H1 (cell line): ENCODE data around the gene DCDC2C. TPM values are rescaled to one million over a fixed set of nuclear protein-coding genes. Genes with fewer than 3 reads are reported as not detected.

Experiments
- CTCF ChIA-PET: fragments of 300-600 bp; sonication (Branson Sonifier 250); formaldehyde crosslinking; loops from one replicate; lab custom pipeline; 2021; ENCODE audit not compliant: partially characterized antibody; lab: Charles Lee
- POLR2A ChIA-PET: fragments of 300-600 bp; sonication (Branson Sonifier 250); formaldehyde crosslinking; loops from one replicate; lab custom pipeline; 2021; ENCODE audit warnings: inconsistent platforms; ENCODE audit not compliant: partially characterized antibody; lab: Charles Lee
- DNase-seq, 2 experiments: peaks; one replicate each; pipeline versions ENCODE4 v3.0.0 to v3.0.0-alpha.2; 2010 to 2022; ENCODE audit warnings: low spot score in 2 of 2, low read depth in 1 of 2, mixed read lengths in 1 of 2
- FAIRE-seq: peaks from 2 replicates; lab custom pipeline; 2011; peaks lifted over from hg19 to GRCh38; lab: Jason Lieb, UNC
- H2AFZ ChIP-seq: 2 replicates; pipeline ENCODE4 v1.8.1; 2012; ENCODE audit warnings: low read length, inconsistent platforms
- H2AK5ac ChIP-seq: 2 replicates; pipeline ENCODE4 v1.6.1; 2013; ENCODE audit warnings: low read depth, low read length
- H2BK120ac ChIP-seq: replicated peaks from 2 replicates; pipeline ENCODE3; 2013; ENCODE audit warnings: low read depth, low read length, inconsistent platforms
- H2BK12ac ChIP-seq: 2 replicates; pipeline ENCODE4 v1.6.1; 2013; ENCODE audit warnings: low read depth, low read length
- H2BK15ac ChIP-seq: 2 replicates; pipeline ENCODE4 v1.6.1; 2013; ENCODE audit warnings: low read length
- H2BK20ac ChIP-seq: 2 replicates; pipeline ENCODE4 v1.6.1; 2013; ENCODE audit warnings: low read length
- H2BK5ac ChIP-seq: 2 replicates; pipeline ENCODE4 v1.6.1; 2013; ENCODE audit warnings: low read depth, low read length
- H3K14ac ChIP-seq: 2 replicates; pipeline ENCODE4 v1.6.1; 2013; ENCODE audit warnings: inconsistent platforms; ENCODE audit not compliant: insufficient read length
- H3K18ac ChIP-seq: 2 replicates; pipeline ENCODE4 v1.6.1; 2013; ENCODE audit warnings: low read length; ENCODE audit errors: extremely low read depth
- H3K23ac ChIP-seq: 2 replicates; pipeline ENCODE4 v1.6.1; 2013; ENCODE audit warnings: inconsistent platforms; ENCODE audit not compliant: insufficient read length
- H3K23me2 ChIP-seq: 2 replicates; pipeline ENCODE4 v1.6.1; 2013; ENCODE audit warnings: low read depth, low read length
- H3K27ac ChIP-seq: 2 replicates; pipeline ENCODE4 v1.6.1; 2011; ENCODE audit warnings: low read depth, low read length, inconsistent platforms
- H3K27me3 ChIP-seq, 4 experiments: replicated peaks in 1 of 4; 1 replicate in 1 of 4; 2 replicates in 3 of 4; pipeline versions ENCODE4 v1.6.1 to v1.8.1; 2011 to 2013; ENCODE audit warnings: low read length in 3 of 4, mild to moderate bottlenecking in 3 of 4, inconsistent platforms in 2 of 4, mixed read lengths in 2 of 4, moderate library complexity in 1 of 4; ENCODE audit not compliant: control insufficient read depth in 3 of 4, insufficient read depth in 3 of 4; ENCODE audit errors: extremely low read depth in 1 of 4
- H3K36me3 ChIP-seq, 4 experiments: 2 replicates each; pipeline versions ENCODE4 v1.6.1 to v1.8.1; 2011 to 2013; ENCODE audit warnings: mild to moderate bottlenecking in 4 of 4, low read length in 3 of 4, moderate library complexity in 2 of 4, control low read depth in 1 of 4, inconsistent platforms in 1 of 4; ENCODE audit not compliant: insufficient read depth in 4 of 4, control insufficient read depth in 2 of 4
- H3K4ac ChIP-seq: replicated peaks from 2 replicates; pipeline ENCODE3; 2013; ENCODE audit warnings: low read length, low read depth, mixed read lengths, inconsistent platforms; ENCODE audit not compliant: insufficient read length
- H3K4me1 ChIP-seq, 4 experiments: replicated peaks in 1 of 4; 1 replicate in 1 of 4; 2 replicates in 3 of 4; pipeline versions ENCODE4 v1.6.1 to v1.8.1; 2011 to 2013; ENCODE audit warnings: low read length in 3 of 4, inconsistent platforms in 2 of 4, mixed read lengths in 1 of 4; ENCODE audit not compliant: insufficient read depth in 4 of 4, control insufficient read depth in 3 of 4
- H3K4me2 ChIP-seq, 2 experiments: 2 replicates each; pipeline versions ENCODE4 v1.6.1 to v1.8.1; 2011 to 2013; ENCODE audit warnings: low read depth in 2 of 2, low read length in 2 of 2, control low read depth in 1 of 2, inconsistent platforms in 1 of 2, mild to moderate bottlenecking in 1 of 2; ENCODE audit not compliant: insufficient read depth in 1 of 2
- H3K4me3 ChIP-seq, 4 experiments: fragments of 200-600, 300-600 bp in 1 of 4; sonication (generic), shearing (Covaris generic), sonication (Bioruptor Twin) in 1 of 4; 2 replicates each; pipeline versions ENCODE4 v1.5.1 to v1.8.1; 2011 to 2016; ENCODE audit warnings: low read length in 4 of 4, low read depth in 3 of 4, control low read depth in 2 of 4, inconsistent platforms in 2 of 4, mild to moderate bottlenecking in 2 of 4, mixed read lengths in 1 of 4, moderate library complexity in 1 of 4; ENCODE audit not compliant: insufficient read depth in 2 of 4; ENCODE audit errors: extremely low read depth in 1 of 4
- H3K56ac ChIP-seq: replicated peaks from 2 replicates; pipeline ENCODE3; 2013; ENCODE audit warnings: low read depth, mild to moderate bottlenecking, mixed read lengths, low read length, inconsistent platforms; ENCODE audit not compliant: insufficient read length
- H3K79me1 ChIP-seq: 2 replicates; pipeline ENCODE4 v1.6.1; 2013; ENCODE audit warnings: low read depth, low read length, control low read depth
- H3K79me2 ChIP-seq, 2 experiments: 2 replicates each; pipeline versions ENCODE4 v1.6.1 to v1.8.1; 2012 to 2013; ENCODE audit warnings: low read length in 2 of 2, mild to moderate bottlenecking in 2 of 2, inconsistent platforms in 1 of 2; ENCODE audit not compliant: insufficient read depth in 2 of 2, control insufficient read depth in 1 of 2
- H3K9ac ChIP-seq, 4 experiments: replicated peaks in 1 of 4; 1 replicate in 1 of 4; 2 replicates in 3 of 4; pipeline versions ENCODE4 v1.6.1 to v1.8.1; 2011 to 2013; ENCODE audit warnings: low read depth in 3 of 4, low read length in 3 of 4, control low read depth in 2 of 4, mild to moderate bottlenecking in 2 of 4, moderate library complexity in 2 of 4, inconsistent platforms in 1 of 4; ENCODE audit errors: extremely low read depth in 1 of 4
- H3K9me3 ChIP-seq, 2 experiments: 2 replicates each; pipeline versions ENCODE4 v1.6.1 to v1.8.1; 2012 to 2013; ENCODE audit warnings: mild to moderate bottlenecking in 2 of 2, moderate library complexity in 2 of 2, control low read depth in 1 of 2, inconsistent platforms in 1 of 2, low read depth in 1 of 2, low read length in 1 of 2, mixed read lengths in 1 of 2; ENCODE audit not compliant: insufficient read depth in 2 of 2
- H4K20me1 ChIP-seq, 2 experiments: replicated peaks in 1 of 2; 2 replicates each; pipeline versions ENCODE3 to v1.8.1; 2011 to 2013; ENCODE audit warnings: inconsistent platforms in 2 of 2, low read length in 2 of 2, mild to moderate bottlenecking in 1 of 2; ENCODE audit not compliant: insufficient read depth in 2 of 2, control insufficient read depth in 1 of 2
- H4K5ac ChIP-seq: 2 replicates; pipeline ENCODE4 v1.6.1; 2013; ENCODE audit warnings: low read length, low read depth, mixed read lengths, inconsistent platforms; ENCODE audit not compliant: insufficient read length
- H4K8ac ChIP-seq: 2 replicates; pipeline ENCODE4 v1.8.0; 2013; ENCODE audit warnings: mild to moderate bottlenecking, moderate library complexity, low read length, inconsistent platforms; ENCODE audit not compliant: insufficient read depth; ENCODE audit errors: extremely low read depth
- H4K91ac ChIP-seq: replicated peaks from 2 replicates; pipeline ENCODE3; 2013; ENCODE audit warnings: low read length, mixed read lengths, inconsistent platforms; ENCODE audit not compliant: insufficient read length
- CTCF ChIP-seq, 3 experiments: IDR thresholded peaks; 1 replicate in 2 of 3; 2 replicates in 1 of 3; pipeline versions ENCODE4 v1.5.1 to v1.6.1; 2011; ENCODE audit warnings: low read length in 3 of 3, mild to moderate bottlenecking in 3 of 3, inconsistent platforms in 2 of 3, low read depth in 1 of 3, moderate library complexity in 1 of 3; ENCODE audit not compliant: insufficient read depth in 1 of 3; ENCODE audit errors: control extremely low read depth in 1 of 3
- EGR1 ChIP-seq: IDR thresholded peaks from 2 replicates; pipeline ENCODE4 v1.6.1; 2011; ENCODE audit warnings: low read depth, low read length, borderline replicate concordance
- RAD21 ChIP-seq, 2 experiments: IDR thresholded peaks in 1 of 2; conservative IDR thresholded peaks in 1 of 2; 2 replicates each; pipeline ENCODE4 v1.6.1; 2011; ENCODE audit warnings: low read depth in 2 of 2, low read length in 2 of 2, improper control_type of control experiment in 1 of 2, inconsistent platforms in 1 of 2, mild to moderate bottlenecking in 1 of 2, moderate library complexity in 1 of 2
- SIN3A ChIP-seq, 2 experiments: IDR thresholded peaks in 1 of 2; conservative IDR thresholded peaks in 1 of 2; 2 replicates each; pipeline ENCODE4 v1.6.1; 2011 to 2012; ENCODE audit warnings: low read length in 2 of 2, improper control_type of control experiment in 1 of 2, low read depth in 1 of 2, mild to moderate bottlenecking in 1 of 2
- WGBS, 2 experiments: shearing (Covaris generic) in 1 of 2; methylation state at CpG; one replicate each; pipeline versions ENCODE4 v1.1.6 to v1.1.7; 2013 to 2015; ENCODE audit warnings: low lambda C conversion rate in 2 of 2, mixed read lengths in 2 of 2, inconsistent platforms in 1 of 2, low coverage in 1 of 2, missing lambda C conversion rate in 1 of 2; ENCODE audit not compliant: insufficient replicate concordance in 2 of 2, insufficient coverage in 1 of 2, insufficient read length in 1 of 2; ENCODE audit errors: extremely low coverage in 1 of 2, missing lambda C conversion rate in 1 of 2; 5-methylcytosine and 5-hydroxymethylcytosine counted together
- polyA plus RNA-seq, 7 experiments: library from polyadenylated mRNA; depleted of rRNA in 3 of 7; stranded (reverse) in 5 of 7; unstranded in 2 of 7; fragments of >200 nt in 5 of 7; fragments of 200-250 nt in 2 of 7; gene quantifications; 1 replicate in 5 of 7; 2 replicates in 1 of 7; 4 replicates in 1 of 7; pipeline versions ENCODE4 v1.2.1 to v1.2.3, GENCODE V29; 2011 to 2013; ENCODE audit warnings: missing spikeins in 2 of 7, mixed read lengths in 2 of 7
- total RNA-seq: library from RNA; stranded (reverse); fragmentation: NEBNext Ultra II Directional; extraction: Animal tissue kit (Norgen Biotek cat#: 25700); gene quantifications from 2 replicates; pipeline ENCODE4 v1.2.1, GENCODE V29; 2021

Gene DCDC2C
- total and polyA plus RNA-seq, 2 of the 8 experiments (the other 6 are each of a cell fraction or from before 2014, with no cell fraction given): 0.50 TPM; not detected in 1

- Histone ChIP-seq H3K79me2 (no peaks in the 10 kb centered on the region), H3K27me3 (no peaks in the 10 kb centered on the region; a peak in 1 of 7 replicates), H2AFZ (peak overlapping the region; percentile 96), H3K18ac (peak overlapping the region; percentile 72; the same call in 1 of the 2 replicates), H3K14ac (no peak overlapping the region), H3K79me1 (no peaks in the 10 kb centered on the region), H2BK15ac (no peak overlapping the region), H2BK20ac (no peak overlapping the region), H3K27ac (no peak overlapping the region), H3K56ac (no peak overlapping the region), H3K4me1 (peaks cover 3 to 8% (median 5%) of the 10 kb centered on the region in 4 experiments; a peak in 6 of 7 replicates), H3K23ac (no peak overlapping the region), H2BK5ac (no peak overlapping the region), H2BK12ac (no peak overlapping the region; the same call in 1 of the 2 replicates), H4K20me1 (no peaks in the 10 kb centered on the region), H3K9ac (peak overlapping the region in 1 of 4 experiments; percentile 34; a peak in 2 of 7 replicates), H3K4me2 (peak overlapping the region; percentile 25 to 75), H4K5ac (no peak overlapping the region), H3K9me3 (no peaks in the 10 kb centered on the region), H2BK120ac (peak overlapping the region; percentile 43), H4K8ac (no peak overlapping the region), H3K23me2 (peaks cover 2% of the 10 kb centered on the region; the same call in 1 of the 2 replicates), H3K36me3 (no peaks in the 10 kb centered on the region), H3K4me3 (peak overlapping the region in 3 of 4 experiments; percentile 34 to 49 (median 37); a peak in 6 of 8 replicates), H3K4ac (no peak overlapping the region), H2AK5ac (no peak overlapping the region), H4K91ac (peak overlapping the region; percentile 32)
- FAIRE-seq (peak; percentile 48), DNase-seq (peak in 1 of 2 experiments; percentile 53)
- no peak for TF ChIP-seq SIN3A (conservative IDR thresholded peaks at IDR 0.05 in 1 of 2, IDR thresholded peaks at IDR 0.05 in 1 of 2; ENCODE audit: low read depth in 1 of 2, low read length in 2 of 2)
- peak in 2 of 3 experiments; percentile 51 to 61; a peak in 3 of 4 replicates for TF ChIP-seq CTCF (IDR thresholded peaks at IDR 0.05; ENCODE audit: control extremely low read depth in 1 of 3, insufficient read depth in 1 of 3, low read depth in 1 of 3, low read length in 3 of 3)
- TF ChIP-seq EGR1: 0 out of 2 replicates have a peak, but pooled peaks have one; percentile 5
- peak; percentile 66 to 72 for TF ChIP-seq RAD21 (IDR thresholded peaks at IDR 0.05 in 1 of 2, conservative IDR thresholded peaks at IDR 0.05 in 1 of 2; ENCODE audit: low read depth in 2 of 2, low read length in 2 of 2)
- ChIA-PET CTCF (interaction anchor here (0.6 to 10.1 kb wide), 55 partner anchors 9 to 1636 kb away, joined by 3 to 79 read pairs (median 5); no protein-coding TSS in a partner anchor), POLR2A (interaction anchor here (1.1 kb wide), 1 partner anchor 13 kb away, joined by 3 read pairs; no protein-coding TSS in a partner anchor)
- WGBS, 2 experiments: 50% methylated on average over 22 of the region's 22 CpGs; no CpG with 5 or more reads in 1 of the 2 experiments
Measured at GRCh38 chr2:3728104-3729054, 25.0 kb downstream of the DCDC2C start.
